Smooth muscle cell (in vitro differentiated cells): Measurements from ENCODE around the gene EEF1AKMT2. TPM values are rescaled to one million over a fixed set of nuclear protein-coding genes. Genes with fewer than 3 reads are reported as not detected.
"Not testable (repeated sequence)": the region's sequence is repeated elsewhere in the genome, so short reads cannot be mapped to it uniquely, and the experiment has no call there.

Source experiments
- DNase-seq: peaks from one replicate; lab custom pipeline; 2025; ENCODE audit not compliant: unreplicated experiment; lab: John Stamatoyannopoulos, UW
- H2AFZ ChIP-seq: fragments of 200-600 bp; sonication (generic); 2 replicates; pipeline ENCODE4 v1.6.0; 2016; ENCODE audit warnings: antibody characterized with exemption, low read depth, mild to moderate bottlenecking
- H3F3A ChIP-seq: fragments of 200-600 bp; sonication (generic); 2 replicates; pipeline ENCODE4 v1.6.0; 2017; ENCODE audit warnings: antibody characterized with exemption, low read depth
- H3K27ac ChIP-seq: fragments of 200-600 bp; sonication (generic); 2 replicates; pipeline ENCODE4 v1.5.1; 2016; ENCODE audit warnings: low read depth, mild to moderate bottlenecking
- H3K27me3 ChIP-seq: fragments of 200-600 bp; sonication (generic); 2 replicates; pipeline ENCODE4 v1.6.1; 2016; ENCODE audit warnings: low read depth, mild to moderate bottlenecking
- H3K36me3 ChIP-seq: fragments of 200-600 bp; sonication (generic); 2 replicates; pipeline ENCODE4 v1.5.1; 2016; ENCODE audit warnings: low read depth
- H3K4me1 ChIP-seq: fragments of 200-600 bp; sonication (generic); 2 replicates; pipeline ENCODE4 v1.5.1; 2016; ENCODE audit warnings: low read depth
- H3K4me2 ChIP-seq: fragments of 200-600 bp; sonication (generic); 2 replicates; pipeline ENCODE4 v1.6.0; 2016; ENCODE audit warnings: mild to moderate bottlenecking
- H3K4me3 ChIP-seq: fragments of 200-600 bp; sonication (generic); 2 replicates; pipeline ENCODE4 v1.5.1; 2016; ENCODE audit warnings: mild to moderate bottlenecking
- H3K79me2 ChIP-seq: fragments of 200-600 bp; sonication (generic); 2 replicates; pipeline ENCODE4 v1.6.0; 2016; ENCODE audit warnings: low read depth, mild to moderate bottlenecking
- H3K9ac ChIP-seq: fragments of 200-600 bp; sonication (generic); 2 replicates; pipeline ENCODE4 v1.6.0; 2016; ENCODE audit warnings: low read depth
- H3K9me3 ChIP-seq: fragments of 200-600 bp; sonication (generic); replicated peaks from 2 replicates; pipeline ENCODE4 v1.5.1; 2016; ENCODE audit warnings: low read depth
- H4K20me1 ChIP-seq: fragments of 200-600 bp; sonication (generic); 2 replicates; pipeline ENCODE4 v1.6.0; 2016; ENCODE audit warnings: low read depth
- CTCF ChIP-seq: fragments of 200-600 bp; sonication (generic); IDR thresholded peaks from 2 replicates; pipeline ENCODE4 v1.5.1; 2017; ENCODE audit warnings: borderline replicate concordance, mild to moderate bottlenecking, antibody characterized with exemption; ENCODE audit not compliant: insufficient read depth, poor library complexity, severe bottlenecking
- WGBS: methylation state at CpG from one replicate; pipeline ENCODE4 v1.1.7; 2016; ENCODE audit warnings: low lambda C conversion rate; 5-methylcytosine and 5-hydroxymethylcytosine counted together
- polyA plus RNA-seq: library from polyadenylated mRNA; unstranded; fragments of >200 nt; fragmentation: Nextera tagmentation; extraction: Ambion mirVana; gene quantifications from 2 replicates; pipeline ENCODE4 v1.2.1, GENCODE V29; 2016
- total RNA-seq: library from RNA; depleted of rRNA; stranded (reverse); fragments of >200 nt; gene quantifications from 2 replicates; pipeline ENCODE4 v1.2.3, GENCODE V29; 2014

Gene EEF1AKMT2
- total and polyA plus RNA-seq, 2 experiments from 2014 or later: 20.1 to 26.4 TPM

DNA sequence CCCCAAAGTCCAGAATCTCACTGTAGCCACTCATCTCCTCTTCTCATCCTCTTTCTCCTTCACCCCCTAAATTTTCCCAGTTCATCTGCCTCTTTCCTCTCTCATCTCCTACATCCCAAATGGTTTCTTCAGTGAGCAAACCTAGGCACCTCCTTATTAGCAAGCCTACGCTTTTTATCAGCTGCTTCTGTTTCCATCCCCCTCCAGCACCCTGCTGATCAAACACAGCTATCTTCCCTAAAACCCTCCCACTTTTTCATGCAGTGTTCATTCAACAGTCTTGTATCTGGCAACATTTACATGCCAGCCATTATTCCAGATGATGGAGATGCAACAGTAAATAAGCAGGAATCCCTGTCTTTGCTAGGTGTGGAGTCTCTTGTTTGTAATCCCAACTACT is 6.7 kb upstream of the EEF1AKMT2 start:
- H3K27ac ChIP-seq: no peak overlapping the region
- H3F3A ChIP-seq: no peaks in the 10 kb centered on the region
- no peak overlapping the region for H3K4me3 ChIP-seq
- no peaks in the 10 kb centered on the region for H3K36me3 ChIP-seq
- H3K9ac ChIP-seq: no peak overlapping the region
- peaks cover 9% of the 10 kb centered on the region for H3K4me1 ChIP-seq
- no peak for TF ChIP-seq CTCF
- no peaks in the 10 kb centered on the region for H3K27me3 ChIP-seq
- no peak overlapping the region for H2AFZ ChIP-seq
- WGBS: 74% methylated on average over 1 of the region's 1 CpG
- DNase-seq: no peak
- H3K79me2 ChIP-seq: peaks cover 21% of the 10 kb centered on the region
- H3K4me2 ChIP-seq: no peak overlapping the region
- no peaks in the 10 kb centered on the region for H3K9me3 ChIP-seq
- H4K20me1 ChIP-seq: no peaks in the 10 kb centered on the region

DNA sequence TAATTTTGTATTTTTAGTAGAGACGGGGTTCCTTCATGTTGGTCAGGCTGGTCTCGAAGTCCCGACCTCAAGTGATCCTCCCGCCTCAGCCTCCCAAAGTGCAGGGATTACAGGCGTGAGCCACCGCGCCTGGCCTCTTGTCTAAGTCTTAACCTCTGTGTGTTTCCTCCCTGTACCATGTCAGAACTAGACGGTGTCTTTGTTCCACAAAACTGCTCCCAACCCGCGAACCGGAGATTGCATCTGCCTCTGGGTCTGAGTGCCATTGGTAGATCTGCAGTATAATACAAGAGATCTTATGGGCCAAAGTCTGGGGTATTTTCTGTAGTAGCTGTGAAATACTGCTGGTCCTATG is 1.3 kb upstream of the EEF1AKMT2 start:
- Histone ChIP-seq H3K27ac (no peak overlapping the region), H4K20me1 (no peaks in the 10 kb centered on the region), H2AFZ (peak overlapping the region; percentile 94), H3F3A (no peaks in the 10 kb centered on the region), H3K4me2 (no peak overlapping the region), H3K4me1 (no peaks in the 10 kb centered on the region), H3K36me3 (no peaks in the 10 kb centered on the region), H3K9me3 (no peaks in the 10 kb centered on the region), H3K79me2 (peaks cover 29% of the 10 kb centered on the region), H3K9ac (no peak overlapping the region), H3K4me3 (peak overlapping the region; percentile 68), H3K27me3 (no peaks in the 10 kb centered on the region)
- TF ChIP-seq CTCF: no peak
- 97% methylated on average over 11 of the region's 11 CpGs for WGBS
- DNase-seq: no peak

- H3K27ac ChIP-seq, H2AFZ ChIP-seq, H3K27me3 ChIP-seq, DNase-seq, H3K9me3 ChIP-seq, H4K20me1 ChIP-seq, H3F3A ChIP-seq, H3K9ac ChIP-seq, H3K4me2 ChIP-seq, H3K4me3 ChIP-seq, H3K4me1 ChIP-seq: not testable (repeated sequence)
- peaks cover 11% of the 10 kb centered on the region for H3K36me3 ChIP-seq
- H3K79me2 ChIP-seq: peaks cover 11% of the 10 kb centered on the region
- 100% methylated on average over 1 of the region's 1 CpG for WGBS
Observed at GRCh38 chr10:124782900-124783299, 8.8 kb downstream of the EEF1AKMT2 start.

GRCh38 chr10:124768791-124769190 is 22.9 kb downstream of the EEF1AKMT2 start:
- Histone ChIP-seq H3K27me3 (no peaks in the 10 kb centered on the region), H3K4me2 (no peak overlapping the region), H3K27ac (no peak overlapping the region), H3K4me3 (no peak overlapping the region), H3K9ac (no peak overlapping the region), H3K9me3 (no peaks in the 10 kb centered on the region), H3K36me3 (peaks cover 10% of the 10 kb centered on the region), H3K79me2 (no peaks in the 10 kb centered on the region), H4K20me1 (no peaks in the 10 kb centered on the region), H2AFZ (no peak overlapping the region), H3F3A (no peaks in the 10 kb centered on the region), H3K4me1 (no peaks in the 10 kb centered on the region)
- DNase-seq: no peak
- 95% methylated on average over 1 of the region's 2 CpGs for WGBS
- no peak for TF ChIP-seq CTCF
